NB4 (cell line): ENCODE data around the gene MOB3C.

Experiments used
- POLR2A ChIP-seq: IDR thresholded peaks from 2 replicates; pipeline ENCODE4 v1.6.1; 2011; ENCODE audit warnings: mild to moderate bottlenecking; ENCODE audit not compliant: insufficient read length; ENCODE audit errors: extremely low read depth
- TF ChIP-seq, protein P1 (sequence below): IDR thresholded peaks from one replicate; pipeline ENCODE4 v1.5.1; 2012; ENCODE audit warnings: low read depth, low read length
- TF ChIP-seq, protein P2 (sequence below): IDR thresholded peaks from 2 replicates; pipeline ENCODE4 v1.6.1; 2011; ENCODE audit warnings: low read depth, low read length

DNA sequence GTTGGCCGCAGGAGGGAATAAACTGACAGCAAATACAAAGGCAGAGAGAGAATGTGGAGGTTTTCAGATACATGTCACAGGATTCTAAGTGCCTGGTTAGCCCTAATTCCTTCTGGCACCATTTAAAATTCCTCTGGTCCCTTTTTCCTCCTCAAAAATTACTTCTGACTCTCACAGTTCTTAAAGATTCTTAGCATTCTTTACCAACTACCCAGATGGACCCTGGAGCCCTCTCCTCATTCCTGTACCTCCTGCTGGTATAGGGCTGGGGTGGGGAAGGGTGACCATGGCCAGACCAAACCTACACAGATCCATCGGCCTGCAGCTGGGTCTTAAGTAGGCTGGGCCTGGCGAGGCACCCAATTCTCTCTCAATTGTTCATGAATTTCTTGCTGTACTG, 19.8 kb downstream of the MOB3C start:
- TF ChIP-seq, protein P1, sequence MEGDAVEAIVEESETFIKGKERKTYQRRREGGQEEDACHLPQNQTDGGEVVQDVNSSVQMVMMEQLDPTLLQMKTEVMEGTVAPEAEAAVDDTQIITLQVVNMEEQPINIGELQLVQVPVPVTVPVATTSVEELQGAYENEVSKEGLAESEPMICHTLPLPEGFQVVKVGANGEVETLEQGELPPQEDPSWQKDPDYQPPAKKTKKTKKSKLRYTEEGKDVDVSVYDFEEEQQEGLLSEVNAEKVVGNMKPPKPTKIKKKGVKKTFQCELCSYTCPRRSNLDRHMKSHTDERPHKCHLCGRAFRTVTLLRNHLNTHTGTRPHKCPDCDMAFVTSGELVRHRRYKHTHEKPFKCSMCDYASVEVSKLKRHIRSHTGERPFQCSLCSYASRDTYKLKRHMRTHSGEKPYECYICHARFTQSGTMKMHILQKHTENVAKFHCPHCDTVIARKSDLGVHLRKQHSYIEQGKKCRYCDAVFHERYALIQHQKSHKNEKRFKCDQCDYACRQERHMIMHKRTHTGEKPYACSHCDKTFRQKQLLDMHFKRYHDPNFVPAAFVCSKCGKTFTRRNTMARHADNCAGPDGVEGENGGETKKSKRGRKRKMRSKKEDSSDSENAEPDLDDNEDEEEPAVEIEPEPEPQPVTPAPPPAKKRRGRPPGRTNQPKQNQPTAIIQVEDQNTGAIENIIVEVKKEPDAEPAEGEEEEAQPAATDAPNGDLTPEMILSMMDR, result no peak
- TF ChIP-seq POLR2A, result no peak
- TF ChIP-seq, protein P2, sequence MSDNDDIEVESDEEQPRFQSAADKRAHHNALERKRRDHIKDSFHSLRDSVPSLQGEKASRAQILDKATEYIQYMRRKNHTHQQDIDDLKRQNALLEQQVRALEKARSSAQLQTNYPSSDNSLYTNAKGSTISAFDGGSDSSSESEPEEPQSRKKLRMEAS, result no peak
